ENCODE measurements around the gene PIK3R3.

The PIK3R3 gene

DNA sequence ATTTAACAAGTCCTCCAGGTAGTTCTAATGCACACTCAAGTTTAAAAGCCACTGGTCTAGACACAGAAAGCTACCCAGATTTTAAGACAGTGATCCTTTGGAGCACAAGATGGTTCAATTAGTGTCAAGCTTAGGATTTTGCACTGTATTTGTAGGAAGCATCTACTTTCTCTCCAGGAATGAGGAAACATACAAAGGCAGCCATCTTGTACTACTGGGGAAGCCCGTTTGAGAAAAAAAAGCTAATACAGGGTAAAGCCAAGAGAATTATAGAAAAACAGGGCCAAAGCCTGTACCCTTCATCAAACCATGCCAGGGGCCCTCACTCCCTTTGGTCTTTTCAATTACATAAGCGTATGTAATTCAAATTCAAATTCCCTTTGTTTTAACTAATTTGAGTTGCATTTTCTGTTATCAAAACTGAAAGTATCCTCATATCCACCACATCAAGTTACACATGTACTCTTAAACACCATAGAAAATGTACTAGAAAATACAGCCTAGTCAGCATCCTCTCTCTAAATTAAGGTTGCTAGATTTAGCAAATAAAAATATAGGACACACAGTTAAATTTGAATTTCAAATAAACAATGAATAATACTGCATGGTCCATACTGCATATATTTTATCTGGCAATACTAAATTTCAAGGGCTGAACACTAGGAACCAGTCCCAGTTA, 17.4 kb downstream of the PIK3R3 start:
- H3K27me3 ChIP-seq: no peaks in the 10 kb centered on the region
- no peak overlapping the region for H3K4me3 ChIP-seq
- intact Hi-C loops (cut with DNase I; ENCODE audit: low total_unique reads): no loop called here
- no peaks in the 10 kb centered on the region for H3K36me3 ChIP-seq
- H3K4me1 ChIP-seq: peaks cover 0 to 3% (median 0%) of the 10 kb centered on the region in 4 donors
- no peak overlapping the region for H3K27ac ChIP-seq
- H3K9me3 ChIP-seq: no peaks in the 10 kb centered on the region
- no peak for TF ChIP-seq CTCF (IDR thresholded peaks at IDR 0.05)
- no peak for DNase-seq

DNA sequence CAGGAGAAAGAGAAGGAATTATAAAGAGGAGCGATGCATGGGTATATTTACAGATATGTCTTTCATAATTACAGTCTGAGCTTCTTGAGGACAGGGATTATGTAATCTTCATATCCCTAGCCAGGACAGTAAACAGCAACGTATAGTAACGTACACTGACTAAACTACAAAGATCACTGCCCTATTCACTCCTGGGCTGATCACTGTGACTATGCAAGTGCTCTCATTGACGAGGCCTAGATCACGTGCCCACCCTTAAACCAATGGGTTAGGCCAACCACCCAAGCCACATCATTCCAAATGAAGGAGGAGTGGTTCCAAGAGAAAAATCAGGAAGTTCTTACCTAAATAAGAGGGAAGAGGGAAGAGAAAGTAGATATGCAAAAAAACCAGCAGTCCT, 18.5 kb downstream of the PIK3R3 start:
- TF ChIP-seq CTCF (IDR thresholded peaks at IDR 0.05): no peak
- Histone ChIP-seq H3K4me3 (no peak overlapping the region), H3K27ac (no peak overlapping the region), H3K36me3 (no peaks in the 10 kb centered on the region), H3K4me1 (peaks cover 0 to 3% (median 0%) of the 10 kb centered on the region in 4 donors), H3K27me3 (no peaks in the 10 kb centered on the region), H3K9me3 (no peaks in the 10 kb centered on the region)
- DNase-seq: no peak
- intact Hi-C loops (cut with DNase I; ENCODE audit: low total_unique reads): no loop called here

DNA sequence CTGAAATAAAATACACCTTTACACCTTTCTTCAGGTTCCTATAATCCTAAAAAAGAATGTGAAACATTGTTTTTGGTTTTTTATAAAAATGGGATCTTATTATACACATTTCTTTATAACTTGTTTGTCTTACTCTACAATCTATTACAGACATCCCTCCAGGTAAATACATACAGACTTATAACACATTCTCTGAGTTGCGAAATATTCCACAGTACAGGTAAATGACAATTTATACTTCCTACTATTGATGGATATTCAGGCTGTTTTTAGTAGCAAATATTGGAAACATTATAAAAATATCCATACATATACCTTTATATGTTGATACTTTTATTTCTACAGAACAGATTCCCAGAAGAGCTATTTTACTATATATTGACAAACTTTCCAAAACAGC, 20.3 kb downstream of the PIK3R3 start:
- H3K27me3 ChIP-seq: no peaks in the 10 kb centered on the region
- no peak overlapping the region for H3K27ac ChIP-seq
- no peak for TF ChIP-seq CTCF (IDR thresholded peaks at IDR 0.05)
- no peaks in the 10 kb centered on the region for H3K36me3 ChIP-seq
- DNase-seq: no peak
- intact Hi-C loops (cut with DNase I; ENCODE audit: low total_unique reads): no loop called here
- H3K4me3 ChIP-seq: no peak overlapping the region
- no peaks in the 10 kb centered on the region for H3K9me3 ChIP-seq
- H3K4me1 ChIP-seq: peaks cover 0 to 3% (median 0%) of the 10 kb centered on the region in 4 donors

DNA sequence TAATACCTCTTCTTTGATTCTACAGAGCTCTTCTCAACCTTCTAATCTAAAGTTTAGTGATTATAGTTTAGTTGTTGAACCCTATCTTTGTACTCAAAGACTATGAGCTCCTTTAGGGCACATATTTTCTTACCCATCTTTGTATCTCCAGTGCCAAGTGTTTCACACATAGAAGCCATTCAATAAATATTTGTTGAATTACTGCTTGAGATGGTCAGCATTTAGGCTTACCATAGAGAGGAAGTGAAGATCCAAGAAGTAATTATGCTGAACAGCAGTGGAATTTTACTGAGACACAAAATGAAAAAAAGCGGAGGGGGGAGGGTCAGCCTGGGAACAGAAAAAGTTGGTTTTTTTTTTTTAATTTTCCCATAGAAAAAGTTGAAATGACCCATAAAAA, 21.9 kb downstream of the PIK3R3 start:
- Histone ChIP-seq H3K27me3 (no peaks in the 10 kb centered on the region), H3K36me3 (no peaks in the 10 kb centered on the region), H3K9me3 (no peaks in the 10 kb centered on the region), H3K4me1 (peaks cover 0 to 3% (median 0%) of the 10 kb centered on the region in 4 donors), H3K4me3 (no peak overlapping the region), H3K27ac (no peak overlapping the region)
- no peak for TF ChIP-seq CTCF (IDR thresholded peaks at IDR 0.05)
- no peak for DNase-seq
- intact Hi-C loops (cut with DNase I; ENCODE audit: low total_unique reads): no loop called here

GRCh38 chr1:46102769-46103476, 29.5 kb downstream of the PIK3R3 start:
- Histone ChIP-seq H3K36me3 (no peaks in the 10 kb centered on the region), H3K27me3 (no peaks in the 10 kb centered on the region), H3K4me3 (no peak overlapping the region), H3K9me3 (no peaks in the 10 kb centered on the region), H3K27ac (no peak overlapping the region), H3K4me1 (no peaks in the 10 kb centered on the region)
- no peak for DNase-seq
- intact Hi-C loops (cut with DNase I; ENCODE audit: low total_unique reads): no loop called here
- TF ChIP-seq CTCF (IDR thresholded peaks at IDR 0.05): no peak
